H9 (cell line): ENCODE measurements around the gene LRRC31. TPM values are rescaled to one million over a fixed set of nuclear protein-coding genes. Genes with fewer than 3 reads are reported as not detected.

Experiments
- DNase-seq: peaks from one replicate; pipeline ENCODE4 v3.0.0-alpha.2; 2017
- H2AFZ ChIP-seq: one replicate; pipeline ENCODE4 v1.6.1; 2013; ENCODE audit warnings: mild to moderate bottlenecking, low read length, control low read depth, moderate library complexity
- H2AK5ac ChIP-seq: 2 replicates; pipeline ENCODE4 v1.6.1; 2013; ENCODE audit warnings: low read length, control low read depth, mixed read lengths; ENCODE audit not compliant: insufficient read length
- H2BK120ac ChIP-seq: one replicate; pipeline ENCODE4 v1.6.1; 2013; ENCODE audit warnings: low read depth, mild to moderate bottlenecking, low read length, control low read depth, inconsistent platforms; ENCODE audit not compliant: poor library complexity, severe bottlenecking
- H2BK12ac ChIP-seq: 2 replicates; pipeline ENCODE4 v1.6.1; 2013; ENCODE audit warnings: low read length, control low read depth, mixed read lengths, low read depth; ENCODE audit not compliant: insufficient read length
- H2BK15ac ChIP-seq: 2 replicates; pipeline ENCODE4 v1.6.1; 2013; ENCODE audit warnings: low read depth, low read length, control low read depth
- H2BK20ac ChIP-seq: one replicate; pipeline ENCODE4 v1.6.1; 2013; ENCODE audit warnings: low read depth, mild to moderate bottlenecking, low read length, control low read depth, inconsistent platforms; ENCODE audit not compliant: poor library complexity, severe bottlenecking
- H2BK5ac ChIP-seq: 2 replicates; pipeline ENCODE4 v1.6.1; 2013; ENCODE audit warnings: low read length, control low read depth, mixed read lengths; ENCODE audit not compliant: insufficient read length
- H3K14ac ChIP-seq: 2 replicates; pipeline ENCODE4 v1.6.1; 2013; ENCODE audit warnings: low read length, control low read depth; ENCODE audit not compliant: insufficient read depth
- H3K18ac ChIP-seq: 2 replicates; pipeline ENCODE4 v1.6.1; 2013; ENCODE audit warnings: low read depth, mild to moderate bottlenecking, mixed read lengths, low read length, control low read depth; ENCODE audit not compliant: insufficient read length
- H3K23ac ChIP-seq: 2 replicates; pipeline ENCODE4 v1.6.1; 2013; ENCODE audit warnings: low read length, control low read depth, mixed read lengths, low read depth; ENCODE audit not compliant: insufficient read length
- H3K23me2 ChIP-seq: 2 replicates; pipeline ENCODE4 v1.6.1; 2013; ENCODE audit warnings: low read depth, mild to moderate bottlenecking, mixed read lengths, low read length, control low read depth; ENCODE audit not compliant: insufficient read length, poor library complexity, severe bottlenecking
- H3K27ac ChIP-seq: 2 replicates; pipeline ENCODE4 v1.5.1; 2013; ENCODE audit warnings: low read length, control low read depth, mixed read lengths, low read depth; ENCODE audit not compliant: insufficient read length
- H3K27me3 ChIP-seq: 2 replicates; pipeline ENCODE4 v1.6.1; 2013; ENCODE audit warnings: low read length, control low read depth, inconsistent platforms; ENCODE audit not compliant: insufficient read depth
- H3K4ac ChIP-seq: 2 replicates; pipeline ENCODE4 v1.6.1; 2013; ENCODE audit warnings: low read depth, mild to moderate bottlenecking, control low read depth, inconsistent platforms, low read length, moderate library complexity
- H3K4me1 ChIP-seq: 2 replicates; pipeline ENCODE4 v1.6.1; 2013; ENCODE audit warnings: low read length, control low read depth, inconsistent platforms; ENCODE audit not compliant: insufficient read depth
- H3K4me2 ChIP-seq: 2 replicates; pipeline ENCODE4 v1.6.1; 2013; ENCODE audit warnings: low read length, control low read depth, mixed read lengths; ENCODE audit not compliant: insufficient read length, insufficient read depth
- H3K56ac ChIP-seq: 2 replicates; pipeline ENCODE4 v1.6.1; 2013; ENCODE audit warnings: low read depth, mild to moderate bottlenecking, mixed read lengths, low read length, control low read depth; ENCODE audit not compliant: insufficient read length
- H3K79me1 ChIP-seq: 2 replicates; pipeline ENCODE4 v1.6.1; 2013; ENCODE audit warnings: low read depth, mild to moderate bottlenecking, moderate library complexity, low read length, control low read depth, inconsistent platforms; ENCODE audit not compliant: insufficient read depth, poor library complexity, severe bottlenecking
- H3K79me2 ChIP-seq: 2 replicates; pipeline ENCODE4 v1.6.1; 2013; ENCODE audit warnings: low read length, control low read depth, inconsistent platforms; ENCODE audit not compliant: insufficient read depth
- H3K9ac ChIP-seq: 2 replicates; pipeline ENCODE4 v1.6.1; 2013; ENCODE audit warnings: low read length, control low read depth, mixed read lengths; ENCODE audit not compliant: insufficient read length; ENCODE audit errors: extremely low read depth
- H3K9me3 ChIP-seq: one replicate; pipeline ENCODE4 v1.6.1; 2013; ENCODE audit warnings: low read depth, low read length, inconsistent platforms; ENCODE audit not compliant: control insufficient read depth
- H3T11ph ChIP-seq: one replicate; pipeline ENCODE4 v1.6.1; 2013; ENCODE audit warnings: mild to moderate bottlenecking, low read length, control low read depth, inconsistent platforms
- H4K20me1 ChIP-seq: one replicate; pipeline ENCODE4 v1.6.1; 2013; ENCODE audit not compliant: control insufficient read depth, insufficient read length, insufficient read depth
- H4K5ac ChIP-seq: 2 replicates; pipeline ENCODE4 v1.6.1; 2013; ENCODE audit warnings: low read depth, mild to moderate bottlenecking, mixed read lengths, low read length, control low read depth; ENCODE audit not compliant: insufficient read length
- H4K8ac ChIP-seq: replicated peaks from 2 replicates; pipeline ENCODE4 v1.6.1; 2013; ENCODE audit warnings: low read length, control low read depth, mixed read lengths, low read depth; ENCODE audit not compliant: insufficient read length
- H4K91ac ChIP-seq: 2 replicates; pipeline ENCODE4 v1.6.1; 2013; ENCODE audit warnings: low read depth, mild to moderate bottlenecking, moderate library complexity, mixed read lengths, low read length, control low read depth; ENCODE audit not compliant: insufficient read length
- H3K27ac Mint-ChIP-seq, 3 experiments: 2 replicates in 2 of 3; 3 replicates in 1 of 3; pipeline ENCODE4 v1.8.0; 2020 to 2021; ENCODE audit warnings: mixed read lengths in 3 of 3, mild to moderate bottlenecking in 1 of 3, moderate library complexity in 1 of 3
- H3K27me3 Mint-ChIP-seq: 2 replicates; pipeline ENCODE4 v1.8.0; 2021; ENCODE audit warnings: low read depth, mild to moderate bottlenecking, moderate library complexity, mixed read lengths
- H3K36me3 Mint-ChIP-seq, 3 experiments: 2 replicates in 2 of 3; 3 replicates in 1 of 3; pipeline ENCODE4 v1.8.0; 2020 to 2021; ENCODE audit warnings: low read depth in 3 of 3, mixed read lengths in 3 of 3; ENCODE audit not compliant: insufficient read depth in 1 of 3
- H3K4me1 Mint-ChIP-seq, 2 experiments: 2 replicates each; pipeline ENCODE4 v1.8.0; 2020; ENCODE audit warnings: mixed read lengths in 2 of 2
- H3K4me3 Mint-ChIP-seq, 2 experiments: 2 replicates in 1 of 2; 3 replicates in 1 of 2; pipeline ENCODE4 v1.8.0; 2020 to 2021; ENCODE audit warnings: mild to moderate bottlenecking in 2 of 2, mixed read lengths in 2 of 2, moderate library complexity in 1 of 2
- H3K9me3 Mint-ChIP-seq, 2 experiments: 2 replicates in 1 of 2; 3 replicates in 1 of 2; pipeline ENCODE4 v1.8.0; 2020; ENCODE audit warnings: mild to moderate bottlenecking in 2 of 2, mixed read lengths in 2 of 2, moderate library complexity in 1 of 2
- WGBS: extraction: QIAGEN DNeasy Blood & Tissue Kit; methylation state at CpG from one replicate; pipeline ENCODE4 v1.1.7; 2013; ENCODE audit warnings: missing lambda C conversion rate, low lambda C conversion rate, mixed read lengths; ENCODE audit not compliant: insufficient read length; ENCODE audit errors: extremely low coverage; 5-methylcytosine and 5-hydroxymethylcytosine counted together
- total RNA-seq: library from RNA; stranded (reverse); gene quantifications from 2 replicates; pipeline ENCODE4 v1.2.1, GENCODE V29; 2021
- TF ChIP-seq, protein P1 (sequence below): fragments of 200-600 bp; sonication (generic); conservative IDR thresholded peaks from 3 replicates; pipeline ENCODE4 v1.8.0; 2021; ENCODE audit warnings: antibody characterized with exemption, mild to moderate bottlenecking

The LRRC31 gene
- total RNA-seq, 1 experiment from 2014 or later: not detected

DNA sequence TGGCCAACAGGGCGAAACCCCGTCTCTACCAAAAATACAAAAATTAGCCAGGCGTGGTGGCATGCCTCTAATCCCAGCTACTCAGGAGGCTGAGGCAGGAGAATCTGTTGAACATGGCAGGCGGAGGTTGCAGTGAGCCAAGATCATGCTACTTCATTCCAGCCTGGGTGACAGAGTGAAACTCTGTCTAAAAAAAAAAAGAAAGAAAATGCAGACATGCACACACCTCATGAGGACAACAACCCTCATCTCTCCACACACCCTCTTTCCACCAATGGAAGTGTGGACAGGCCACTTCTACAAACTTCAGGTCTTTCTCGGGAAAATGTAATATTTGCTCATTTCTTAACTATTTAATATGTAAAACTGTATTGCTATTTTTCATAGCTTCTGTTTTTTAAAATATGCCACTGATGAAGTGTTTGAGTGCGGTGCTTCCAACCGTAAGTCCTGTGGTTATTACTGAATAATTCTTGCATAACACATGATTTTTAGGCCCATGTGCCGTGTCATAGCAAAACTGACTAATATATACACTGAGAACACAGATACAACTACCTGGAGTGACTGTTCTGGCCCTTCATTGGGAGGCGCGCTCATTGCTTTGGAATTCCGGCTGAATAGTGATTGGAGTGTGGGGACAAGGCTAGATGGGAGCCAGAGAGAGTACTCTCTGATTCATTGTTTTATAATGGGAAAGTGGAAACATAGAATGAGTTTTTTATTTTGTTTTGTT is 23.1 kb downstream of the LRRC31 start:
- DNase-seq: no peak
- no peak overlapping the region for H3K9ac ChIP-seq
- no peaks in the 10 kb centered on the region for H4K20me1 ChIP-seq

More for the DNA sequence above, 23.1 kb downstream of the LRRC31 start:
- Mint-ChIP-seq H3K4me3 (no peak overlapping the region), H3K4me1 (no peaks in the 10 kb centered on the region), H3K27me3 (no peaks in the 10 kb centered on the region), H3K9me3 (no peaks in the 10 kb centered on the region), H3K36me3 (no peaks in the 10 kb centered on the region), H3K27ac (no peak overlapping the region)
- no CpG with 5 or more reads among the region's 11 CpGs for WGBS
- H3K27ac ChIP-seq: no peak overlapping the region
- no peak overlapping the region for H2BK20ac ChIP-seq
- H4K8ac ChIP-seq: no peak overlapping the region
- no peak overlapping the region for H2AFZ ChIP-seq
- H4K5ac ChIP-seq: no peak overlapping the region
- no peak overlapping the region for H3K56ac ChIP-seq
- H2BK12ac ChIP-seq: no peak overlapping the region
- TF ChIP-seq, protein P1, sequence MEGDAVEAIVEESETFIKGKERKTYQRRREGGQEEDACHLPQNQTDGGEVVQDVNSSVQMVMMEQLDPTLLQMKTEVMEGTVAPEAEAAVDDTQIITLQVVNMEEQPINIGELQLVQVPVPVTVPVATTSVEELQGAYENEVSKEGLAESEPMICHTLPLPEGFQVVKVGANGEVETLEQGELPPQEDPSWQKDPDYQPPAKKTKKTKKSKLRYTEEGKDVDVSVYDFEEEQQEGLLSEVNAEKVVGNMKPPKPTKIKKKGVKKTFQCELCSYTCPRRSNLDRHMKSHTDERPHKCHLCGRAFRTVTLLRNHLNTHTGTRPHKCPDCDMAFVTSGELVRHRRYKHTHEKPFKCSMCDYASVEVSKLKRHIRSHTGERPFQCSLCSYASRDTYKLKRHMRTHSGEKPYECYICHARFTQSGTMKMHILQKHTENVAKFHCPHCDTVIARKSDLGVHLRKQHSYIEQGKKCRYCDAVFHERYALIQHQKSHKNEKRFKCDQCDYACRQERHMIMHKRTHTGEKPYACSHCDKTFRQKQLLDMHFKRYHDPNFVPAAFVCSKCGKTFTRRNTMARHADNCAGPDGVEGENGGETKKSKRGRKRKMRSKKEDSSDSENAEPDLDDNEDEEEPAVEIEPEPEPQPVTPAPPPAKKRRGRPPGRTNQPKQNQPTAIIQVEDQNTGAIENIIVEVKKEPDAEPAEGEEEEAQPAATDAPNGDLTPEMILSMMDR: no peak
- no peaks in the 10 kb centered on the region for H3K27me3 ChIP-seq
- H3K79me1 ChIP-seq: no peaks in the 10 kb centered on the region
- no peaks in the 10 kb centered on the region for H3K4me1 ChIP-seq
- no peak overlapping the region for H3K18ac ChIP-seq
- no peak overlapping the region for H3K4ac ChIP-seq
- H2BK15ac ChIP-seq: no peak overlapping the region
- H2AK5ac ChIP-seq: no peak overlapping the region
- H3K23ac ChIP-seq: no peak overlapping the region
- no peaks in the 10 kb centered on the region for H3K23me2 ChIP-seq
- no peak overlapping the region for H3T11ph ChIP-seq
- H3K9me3 ChIP-seq: no peaks in the 10 kb centered on the region
- H3K4me2 ChIP-seq: no peak overlapping the region
- H2BK5ac ChIP-seq: no peak overlapping the region
- H2BK120ac ChIP-seq: no peak overlapping the region
- no peak overlapping the region for H3K14ac ChIP-seq
- H4K91ac ChIP-seq: no peak overlapping the region
- H3K79me2 ChIP-seq: no peaks in the 10 kb centered on the region
